IMR-90 (cell line): ENCODE measurements around the gene MLANA. TPM values are rescaled to one million over a fixed set of nuclear protein-coding genes. Genes with fewer than 3 reads are reported as not detected.

Experiments used
- ATAC-seq: fragments of 200-7000 bp; cut with Tn5 transposase; 2 replicates; pipeline ENCODE4 v1.9.1; 2020; ENCODE audit warnings: low read depth, mild to moderate bottlenecking, moderate library complexity
- BruUV-seq: library from RNA; stranded (reverse); fragments of 400-500 nt; replicated peaks from 2 replicates; lab custom pipeline; 2021; lab: Mats Ljungman, UMichigan
- CTCF ChIA-PET: fragments of 300-600 bp; formaldehyde crosslinking; extraction: SDS; loops from one replicate; lab custom pipeline; 2021; ENCODE audit warnings: antibody characterized with exemption; lab: Yijun Ruan, JAX
- POLR2A ChIA-PET: fragments of 300-600 bp; sonication (Branson Sonifier 250); formaldehyde crosslinking; loops from one replicate; lab custom pipeline; 2022; ENCODE audit warnings: antibody characterized with exemption; ENCODE audit not compliant: unreplicated experiment; lab: Charles Lee
- DNase-seq: peaks from one replicate; pipeline ENCODE4 v3.0.0; 2013
- H2AFZ ChIP-seq: replicated peaks from 2 replicates; pipeline ENCODE3; 2013; ENCODE audit warnings: low read length, mild to moderate bottlenecking; ENCODE audit not compliant: poor library complexity
- H2AK5ac ChIP-seq: 2 replicates; pipeline ENCODE4 v1.6.1; 2013; ENCODE audit warnings: low read depth, low read length, inconsistent platforms
- H2AK9ac ChIP-seq: replicated peaks from 2 replicates; pipeline ENCODE3; 2013; ENCODE audit warnings: mild to moderate bottlenecking, low read depth, low read length, moderate library complexity; ENCODE audit not compliant: poor library complexity
- H2BK120ac ChIP-seq: 2 replicates; pipeline ENCODE4 v1.6.1; 2013; ENCODE audit warnings: low read depth, low read length, inconsistent platforms
- H2BK15ac ChIP-seq: 3 replicates; pipeline ENCODE4 v1.6.1; 2013; ENCODE audit warnings: low read depth, low read length, inconsistent platforms
- H2BK20ac ChIP-seq: 2 replicates; pipeline ENCODE4 v1.6.1; 2013; ENCODE audit warnings: low read depth, mild to moderate bottlenecking, inconsistent platforms, low read length, moderate library complexity
- H2BK5ac ChIP-seq: 2 replicates; pipeline ENCODE4 v1.6.1; 2013; ENCODE audit warnings: mild to moderate bottlenecking, low read depth, low read length, inconsistent platforms; ENCODE audit not compliant: poor library complexity, severe bottlenecking
- H3K14ac ChIP-seq: replicated peaks from 2 replicates; pipeline ENCODE4 v1.6.1; 2013; ENCODE audit warnings: low read depth, low read length, inconsistent platforms
- H3K18ac ChIP-seq: 2 replicates; pipeline ENCODE4 v1.6.1; 2013; ENCODE audit warnings: low read depth, low read length, control low read depth
- H3K23ac ChIP-seq: 2 replicates; pipeline ENCODE4 v1.6.1; 2013; ENCODE audit warnings: low read depth, low read length, inconsistent platforms
- H3K27ac ChIP-seq: 2 replicates; pipeline ENCODE4 v1.5.1; 2013; ENCODE audit warnings: mild to moderate bottlenecking, control low read depth, low read length; ENCODE audit not compliant: insufficient read depth
- H3K27me3 ChIP-seq: 2 replicates; pipeline ENCODE4 v1.6.1; 2013; ENCODE audit warnings: low read length; ENCODE audit not compliant: control insufficient read depth, insufficient read depth
- H3K36me3 ChIP-seq: 2 replicates; pipeline ENCODE4 v1.6.1; 2013; ENCODE audit warnings: low read length, mixed read lengths; ENCODE audit not compliant: control insufficient read depth, insufficient read depth
- H3K4ac ChIP-seq: 2 replicates; pipeline ENCODE4 v1.6.1; 2013; ENCODE audit warnings: low read depth, low read length, inconsistent platforms
- H3K4me1 ChIP-seq: 2 replicates; pipeline ENCODE4 v1.6.1; 2013; ENCODE audit warnings: low read length, mixed read lengths; ENCODE audit not compliant: control insufficient read depth, insufficient read depth
- H3K4me2 ChIP-seq: 2 replicates; pipeline ENCODE4 v1.6.1; 2013; ENCODE audit warnings: low read depth, mild to moderate bottlenecking, control low read depth, low read length, moderate library complexity
- H3K4me3 ChIP-seq: 2 replicates; pipeline ENCODE4 v1.5.1; 2013; ENCODE audit warnings: low read depth, mild to moderate bottlenecking, control low read depth, low read length, moderate library complexity; ENCODE audit not compliant: insufficient read depth
- H3K56ac ChIP-seq: 2 replicates; pipeline ENCODE4 v1.6.1; 2013; ENCODE audit warnings: low read length, inconsistent platforms; ENCODE audit not compliant: insufficient read depth; ENCODE audit errors: extremely low read depth
- H3K79me1 ChIP-seq, 2 experiments: 2 replicates each; pipeline ENCODE4 v1.6.1; 2013; ENCODE audit warnings: low read length in 2 of 2, inconsistent platforms in 1 of 2, low read depth in 1 of 2
- H3K9ac ChIP-seq: 2 replicates; pipeline ENCODE4 v1.6.1; 2013; ENCODE audit warnings: low read depth, low read length, control low read depth
- H3K9me1 ChIP-seq: 2 replicates; pipeline ENCODE4 v1.6.1; 2013; ENCODE audit warnings: low read length, inconsistent platforms; ENCODE audit not compliant: insufficient read depth
- H3K9me3 ChIP-seq: 2 replicates; pipeline ENCODE4 v1.6.1; 2013; ENCODE audit warnings: low read length; ENCODE audit not compliant: control insufficient read depth, insufficient read depth
- H4K20me1 ChIP-seq: 2 replicates; pipeline ENCODE4 v1.6.1; 2013; ENCODE audit warnings: low read length, inconsistent platforms; ENCODE audit not compliant: insufficient read depth
- H4K5ac ChIP-seq: 2 replicates; pipeline ENCODE4 v1.6.1; 2013; ENCODE audit warnings: mild to moderate bottlenecking, low read depth, low read length, control low read depth
- H4K8ac ChIP-seq, 2 experiments: 2 replicates each; pipeline ENCODE4 v1.6.1; 2013; ENCODE audit warnings: low read depth in 2 of 2, low read length in 2 of 2, control low read depth in 1 of 2, inconsistent platforms in 1 of 2
- H4K91ac ChIP-seq: 2 replicates; pipeline ENCODE4 v1.6.1; 2013; ENCODE audit warnings: low read depth, low read length, inconsistent platforms; ENCODE audit not compliant: insufficient read depth
- CTCF ChIP-seq: conservative IDR thresholded peaks from 2 replicates; pipeline ENCODE4 v1.5.1; 2012; ENCODE audit warnings: mild to moderate bottlenecking, low read depth, low read length, improper control_type of control experiment
- NFE2L2 ChIP-seq: fragments of 150-350 bp; IDR thresholded peaks from 2 replicates; pipeline ENCODE4 v1.6.1; 2016; ENCODE audit warnings: low read depth, mild to moderate bottlenecking, low read length
- WGBS, 2 experiments: methylation state at CpG; one replicate each; pipeline versions ENCODE4 v1.1.5 to v1.1.7; 2013; ENCODE audit warnings: missing lambda C conversion rate in 2 of 2; ENCODE audit not compliant: insufficient read length in 1 of 2; ENCODE audit errors: extremely low coverage in 2 of 2; 5-methylcytosine and 5-hydroxymethylcytosine counted together
- dilution Hi-C: fragments of 300-500 bp; cut with HindIII; formaldehyde crosslinking; loops from one replicate; pipeline ENCODE4 v1.14.3; 2018; ENCODE audit warnings: low sequenced_read_pairs; ENCODE audit not compliant: unreplicated experiment
- in situ Hi-C: fragments of 300-500 bp; cut with MboI; formaldehyde crosslinking; loops from 3 replicates; pipeline ENCODE4 v1.14.3; 2019; ENCODE audit warnings: low sequenced_read_pairs, inconsistent platforms, mixed read lengths
- intact Hi-C: fragments of 100-400 bp; cut with micrococcal nuclease; formaldehyde crosslinking; loops from 2 replicates; pipeline ENCODE4 v1.10.0; 2022
- polyA plus RNA-seq, 3 experiments: library from polyadenylated mRNA; depleted of rRNA; stranded (reverse); fragments of >200 nt; gene quantifications; 2 replicates each; pipeline ENCODE4 v1.2.3, GENCODE V29; 2012; ENCODE audit warnings: low replicate concordance in 1 of 3
- total RNA-seq: library from RNA; depleted of rRNA; stranded (reverse); fragments of >200 nt; gene quantifications from 2 replicates; pipeline ENCODE4 v1.2.3, GENCODE V29; 2012

The MLANA gene
- total and polyA plus RNA-seq, 2 of the 4 experiments (the other 2 are of a cell fraction): not detected

- Histone ChIP-seq H2BK20ac (no peak overlapping the region), H4K91ac (no peak overlapping the region), H2AK5ac (no peak overlapping the region), H4K20me1 (no peaks in the 10 kb centered on the region), H3K56ac (no peak overlapping the region), H3K79me1 (no peaks in the 10 kb centered on the region), H3K14ac (no peak overlapping the region), H2BK120ac (no peak overlapping the region), H3K18ac (no peak overlapping the region), H2AK9ac (no peak overlapping the region), H3K23ac (no peak overlapping the region), H3K9ac (no peak overlapping the region), H4K8ac (no peak overlapping the region), H2BK5ac (no peak overlapping the region), H3K4me1 (no peaks in the 10 kb centered on the region), H3K36me3 (no peaks in the 10 kb centered on the region), H3K4me3 (no peak overlapping the region), H3K27ac (no peak overlapping the region), H3K9me1 (peaks cover 6% of the 10 kb centered on the region; the same call in 1 of the 2 replicates), H4K5ac (no peak overlapping the region), H2AFZ (no peak overlapping the region), H3K4me2 (no peak overlapping the region), H3K27me3 (peaks cover 11% of the 10 kb centered on the region), H3K9me3 (no peaks in the 10 kb centered on the region), H2BK15ac (no peak overlapping the region), H3K4ac (no peak overlapping the region)
- dilution Hi-C loops (no loop called here), intact Hi-C loops (no loop called here), in situ Hi-C loops (no loop called here)
- no peak for TF ChIP-seq CTCF
- no peak for TF ChIP-seq NFE2L2
- POLR2A ChIA-PET: no interaction called here
- BruUV-seq: no TSS peak
- no peak for DNase-seq
- no peak for ATAC-seq
- no CpG with 5 or more reads among the region's 7 CpGs for WGBS, 2 experiments
- CTCF ChIA-PET: no interaction called here
Observed at GRCh38 chr9:5892456-5893133, 1.9 kb downstream of the MLANA start.
